ENCODE data around the gene AKAP11. TPM values are rescaled to one million over a fixed set of nuclear protein-coding genes. Genes with fewer than 3 reads are reported as not detected.

AKAP11 gene
- polyA plus RNA-seq, 3 donors, result 3.3 to 7.2 (median 6.1) TPM

GRCh38 chr13:42363941-42364612 lies 92.1 kb downstream of the AKAP11 start:
- H3K27ac ChIP-seq (ENCODE audit: low read depth, low read length), result no peak overlapping the region
- 71 to 80% (median 77%) methylated on average over 3 of the region's 3 CpGs for WGBS, 3 donors

GRCh38 chr13:42364613-42365000 lies 92.7 kb downstream of the AKAP11 start:
- H3K27ac ChIP-seq (ENCODE audit: low read depth, low read length), result no peak overlapping the region
- WGBS, 3 donors, result 23 to 31% (median 31%) methylated on average over 2 of the region's 2 CpGs

- no peak overlapping the region for H3K27ac ChIP-seq (ENCODE audit: low read depth, low read length)
- 51 to 74% (median 67%) methylated on average over 2 of the region's 2 CpGs for WGBS, 3 donors
Observed at GRCh38 chr13:42367831-42368230, 95.9 kb downstream of the AKAP11 start.

GRCh38 chr13:42369071-42369797 lies 97.3 kb downstream of the AKAP11 start:
- WGBS, 3 donors, result 82 to 86% (median 84%) methylated on average over 8 of the region's 8 CpGs

GRCh38 chr13:42370229-42370628 lies 98.3 kb downstream of the AKAP11 start:
- H3K27ac ChIP-seq (ENCODE audit: low read depth, low read length), result no peak overlapping the region
- 68 to 77% (median 70%) methylated on average over 6 of the region's 6 CpGs for WGBS, 3 donors

More at GRCh38 chr13:42369071-42369797, 97.3 kb downstream of the AKAP11 start:
- H3K27ac ChIP-seq (ENCODE audit: low read depth, low read length), result no peak overlapping the region

Other genes starting within 250 kb of the AKAP11 start
- 1 to 10 TPM in 2 of 3 donors, under 1 TPM in 1; 0.47 to 1.7 (median 1.4) TPM for gene DGKH, start 223.5 kb upstream of the AKAP11 start, polyA plus RNA-seq